Stomach smooth muscle (tissue), 2 donors: ENCODE data around the gene GPR35.

ENCODE experiments used
- H3K27ac ChIP-seq: one replicate; pipeline ENCODE4 v1.7.0; 2013; ENCODE audit warnings: mild to moderate bottlenecking, low read length, inconsistent platforms
- H3K27me3 ChIP-seq, 2 donors: one replicate each; pipeline ENCODE4 v1.7.0; 2013; ENCODE audit warnings: low read length in 2 of 2; ENCODE audit not compliant: insufficient read depth in 2 of 2, control insufficient read depth in 1 of 2
- H3K36me3 ChIP-seq, 2 donors: one replicate each; pipeline ENCODE4 v1.7.0; 2013; ENCODE audit warnings: low read length in 2 of 2; ENCODE audit not compliant: control insufficient read depth in 2 of 2, insufficient read depth in 2 of 2
- H3K4me1 ChIP-seq: one replicate; pipeline ENCODE4 v1.7.0; 2013; ENCODE audit warnings: low read length; ENCODE audit not compliant: control insufficient read depth, insufficient read depth
- H3K4me3 ChIP-seq, 2 donors: one replicate each; pipeline ENCODE4 v1.7.0; 2013; ENCODE audit warnings: low read length in 2 of 2
- H3K9ac ChIP-seq, 2 donors: one replicate each; pipeline ENCODE4 v1.7.0; 2013; ENCODE audit warnings: low read length in 2 of 2, mild to moderate bottlenecking in 1 of 2
- H3K9me3 ChIP-seq, 2 donors: one replicate each; pipeline ENCODE4 v1.7.0; 2013; ENCODE audit warnings: low read length in 2 of 2; ENCODE audit not compliant: control insufficient read depth in 2 of 2
- donor health status: healthy.
- donor health status: Pancreatic carcinoma.

GPR35 gene

GRCh38 chr2:240589850-240590525 is 35.3 kb upstream of the GPR35 start:
- Histone ChIP-seq H3K27ac (no peak overlapping the region), H3K27me3 (no peaks in the 10 kb centered on the region), H3K4me3 (no peak overlapping the region), H3K9me3 (no peaks in the 10 kb centered on the region), H3K4me1 (peaks cover 33% of the 10 kb centered on the region), H3K9ac (no peak overlapping the region), H3K36me3 (peaks cover 12 to 16% of the 10 kb centered on the region in 2 donors)

DNA sequence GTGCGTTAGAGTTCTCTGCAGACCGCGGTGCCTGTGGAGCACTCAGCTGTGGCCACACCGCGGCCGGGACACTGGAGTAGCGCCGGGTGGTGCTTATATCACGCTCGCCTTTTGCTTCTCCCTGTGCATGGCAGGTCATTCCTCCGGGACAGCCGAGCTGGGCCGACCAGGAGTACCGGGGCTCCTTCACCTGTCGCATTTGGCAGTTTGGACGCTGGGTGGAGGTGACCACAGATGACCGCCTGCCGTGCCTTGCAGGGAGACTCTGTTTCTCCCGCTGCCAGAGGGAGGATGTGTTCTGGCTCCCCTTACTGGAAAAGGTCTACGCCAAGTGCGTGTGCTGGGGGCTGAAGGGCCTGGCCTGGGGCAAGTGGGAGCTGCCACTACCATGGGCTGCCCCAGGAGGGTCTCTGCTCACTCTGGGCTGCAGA is 34.6 kb upstream of the GPR35 start:
- H3K27ac ChIP-seq: no peak overlapping the region
- H3K36me3 ChIP-seq: peaks cover 12 to 16% of the 10 kb centered on the region in 2 donors
- H3K27me3 ChIP-seq: no peaks in the 10 kb centered on the region
- H3K4me1 ChIP-seq: peaks cover 33% of the 10 kb centered on the region
- H3K9me3 ChIP-seq: no peaks in the 10 kb centered on the region
- no peak overlapping the region for H3K9ac ChIP-seq
- H3K4me3 ChIP-seq: no peak overlapping the region

- Histone ChIP-seq H3K27ac (no peak overlapping the region), H3K36me3 (peaks cover 12 to 16% of the 10 kb centered on the region in 2 donors), H3K9ac (no peak overlapping the region)
These were observed 34.1 kb upstream of the GPR35 start for GRCh38 chr2:240591226-240591625.

DNA sequence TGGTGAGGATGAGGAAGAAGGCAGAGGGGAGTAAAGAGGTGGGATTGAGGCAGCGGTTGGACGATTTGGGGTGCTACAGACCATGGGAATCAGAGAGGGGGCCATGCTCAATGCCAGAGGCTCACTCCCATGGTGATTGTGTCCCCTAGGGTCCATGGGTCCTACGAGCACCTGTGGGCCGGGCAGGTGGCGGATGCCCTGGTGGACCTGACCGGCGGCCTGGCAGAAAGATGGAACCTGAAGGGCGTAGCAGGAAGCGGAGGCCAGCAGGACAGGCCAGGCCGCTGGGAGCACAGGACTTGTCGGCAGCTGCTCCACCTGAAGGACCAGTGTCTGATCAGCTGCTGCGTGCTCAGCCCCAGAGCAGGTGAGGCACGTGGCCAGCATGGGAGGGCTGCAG is 33.5 kb upstream of the GPR35 start:
- no peak overlapping the region for H3K27ac ChIP-seq
- H3K36me3 ChIP-seq: peaks cover 12 to 16% of the 10 kb centered on the region in 2 donors
- H3K4me3 ChIP-seq: no peak overlapping the region
- H3K9ac ChIP-seq: no peak overlapping the region
- H3K9me3 ChIP-seq: no peaks in the 10 kb centered on the region
- H3K4me1 ChIP-seq: peaks cover 43% of the 10 kb centered on the region
- H3K27me3 ChIP-seq: no peaks in the 10 kb centered on the region

More at GRCh38 chr2:240591226-240591625, 34.1 kb upstream of the GPR35 start:
- no peaks in the 10 kb centered on the region for H3K27me3 ChIP-seq
- peaks cover 37% of the 10 kb centered on the region for H3K4me1 ChIP-seq
- no peaks in the 10 kb centered on the region for H3K9me3 ChIP-seq
- H3K4me3 ChIP-seq: no peak overlapping the region

DNA sequence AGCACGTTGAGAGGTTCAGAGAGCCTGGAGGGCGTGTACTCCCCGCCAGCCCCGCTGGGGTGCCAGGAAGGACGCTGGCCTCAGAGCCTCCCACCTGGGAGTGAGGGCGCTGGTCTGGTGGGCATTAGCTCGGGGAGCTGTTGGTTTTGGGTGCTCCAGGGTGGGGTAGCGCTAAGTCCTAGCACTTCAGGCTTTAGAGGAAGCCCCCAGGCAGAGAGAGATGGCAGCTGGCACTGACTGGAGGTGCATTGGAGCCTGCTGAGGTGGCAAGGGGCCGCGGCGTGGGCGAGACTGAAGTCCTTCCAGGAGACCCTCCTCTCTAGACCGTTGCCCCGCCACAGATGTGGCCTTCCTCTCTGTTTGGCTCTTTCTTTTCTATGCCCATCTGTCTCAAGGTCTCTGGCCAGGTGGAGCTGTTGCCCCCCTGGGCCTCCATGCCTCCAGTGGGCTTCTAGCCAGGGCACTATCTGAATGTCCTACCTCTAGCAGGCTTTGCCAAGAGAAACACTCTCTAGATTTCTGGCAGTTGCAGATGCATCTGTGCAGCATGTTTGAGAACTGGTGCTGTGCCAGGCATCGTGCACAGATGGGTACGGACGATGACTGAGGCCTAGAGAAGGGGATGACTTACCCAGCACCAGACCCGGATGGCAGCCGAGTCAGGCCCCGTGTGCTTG is 32.1 kb upstream of the GPR35 start:
- Histone ChIP-seq H3K27ac (no peak overlapping the region), H3K9ac (no peak overlapping the region), H3K9me3 (no peaks in the 10 kb centered on the region), H3K36me3 (peaks cover 14 to 16% of the 10 kb centered on the region in 2 donors), H3K4me3 (no peak overlapping the region), H3K27me3 (no peaks in the 10 kb centered on the region), H3K4me1 (peaks cover 36% of the 10 kb centered on the region)

GRCh38 chr2:240593703-240594451 is 31.4 kb upstream of the GPR35 start:
- Histone ChIP-seq H3K9ac (no peak overlapping the region), H3K27ac (no peak overlapping the region), H3K27me3 (no peaks in the 10 kb centered on the region), H3K9me3 (no peaks in the 10 kb centered on the region), H3K4me1 (peaks cover 33% of the 10 kb centered on the region), H3K4me3 (no peak overlapping the region), H3K36me3 (peaks cover 16% of the 10 kb centered on the region in 2 donors)

DNA sequence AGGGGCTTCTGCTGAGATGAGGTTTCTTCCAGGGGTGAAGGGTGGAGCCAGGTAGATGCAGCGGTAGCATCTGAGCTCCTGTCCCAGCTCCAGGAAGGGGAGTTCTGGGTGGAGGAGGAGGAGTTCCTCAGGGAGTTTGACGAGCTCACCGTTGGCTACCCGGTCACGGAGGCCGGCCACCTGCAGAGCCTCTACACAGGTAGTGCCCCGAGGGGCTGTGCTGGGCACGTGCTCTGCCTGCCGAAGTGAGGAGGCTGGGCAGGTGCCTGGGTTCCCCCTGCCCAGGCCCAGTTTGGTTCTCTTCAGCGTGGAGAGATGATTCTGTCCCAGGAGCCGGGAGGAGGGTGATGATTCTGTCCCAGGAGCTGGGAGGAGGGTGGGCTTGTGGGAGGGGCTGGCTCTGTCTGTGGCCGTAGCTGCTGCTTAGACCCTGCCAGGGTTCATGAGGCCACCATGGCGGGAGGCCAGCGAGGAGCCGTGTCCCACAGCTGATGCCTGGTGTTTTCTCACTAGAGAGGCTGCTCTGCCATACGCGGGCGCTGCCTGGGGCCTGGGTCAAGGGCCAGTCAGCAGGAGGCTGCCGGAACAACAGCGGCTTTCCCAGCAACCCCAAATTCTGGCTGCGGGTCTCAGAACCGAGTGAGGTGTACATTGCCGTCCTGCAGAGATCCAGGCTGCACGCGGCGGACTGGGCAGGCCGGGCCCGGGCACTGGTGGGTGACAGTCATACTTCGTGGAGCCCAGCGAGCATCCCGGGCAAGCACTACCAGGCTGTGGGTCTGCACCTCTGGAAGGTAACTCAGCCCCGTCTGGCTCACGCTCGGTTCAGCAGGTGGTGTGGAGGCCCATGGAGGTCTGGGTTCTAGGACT is 30.5 kb upstream of the GPR35 start:
- Histone ChIP-seq H3K36me3 (peaks cover 14 to 18% of the 10 kb centered on the region in 2 donors), H3K4me1 (peaks cover 29% of the 10 kb centered on the region), H3K9me3 (no peaks in the 10 kb centered on the region), H3K9ac (no peak overlapping the region), H3K27me3 (no peaks in the 10 kb centered on the region), H3K27ac (no peak overlapping the region), H3K4me3 (no peak overlapping the region)

- Histone ChIP-seq H3K4me3 (peak overlapping the region in 1 of 2 donors; percentile 52), H3K36me3 (peaks cover 14 to 20% of the 10 kb centered on the region in 2 donors), H3K9me3 (no peaks in the 10 kb centered on the region), H3K27ac (peak overlapping the region; percentile 41), H3K27me3 (no peaks in the 10 kb centered on the region), H3K9ac (peak overlapping the region in 1 of 2 donors; percentile 51), H3K4me1 (peaks cover 29% of the 10 kb centered on the region)
These were observed 29.8 kb upstream of the GPR35 start for GRCh38 chr2:240595381-240596079.

DNA sequence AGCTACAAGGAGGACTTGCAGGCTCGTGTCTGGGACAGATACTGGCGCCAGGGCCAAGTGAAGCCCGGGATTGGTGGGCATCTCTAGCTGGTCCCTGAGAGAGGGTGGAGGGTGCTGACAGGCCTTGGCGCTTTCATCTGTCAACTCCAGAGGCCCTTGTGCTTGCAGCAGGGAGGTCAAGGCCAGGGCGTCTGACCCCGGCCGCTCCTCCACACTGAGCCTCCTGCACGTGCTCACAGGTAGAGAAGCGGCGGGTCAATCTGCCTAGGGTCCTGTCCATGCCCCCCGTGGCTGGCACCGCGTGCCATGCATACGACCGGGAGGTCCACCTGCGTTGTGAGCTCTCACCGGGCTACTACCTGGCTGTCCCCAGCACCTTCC is 29.2 kb upstream of the GPR35 start:
- no peaks in the 10 kb centered on the region for H3K27me3 ChIP-seq
- peak overlapping the region; percentile 41 for H3K27ac ChIP-seq
- H3K9ac ChIP-seq: peak overlapping the region in 1 of 2 donors; percentile 51
- H3K36me3 ChIP-seq: peaks cover 9 to 16% of the 10 kb centered on the region in 2 donors
- peaks cover 29% of the 10 kb centered on the region for H3K4me1 ChIP-seq
- H3K4me3 ChIP-seq: peak overlapping the region in 1 of 2 donors; percentile 52
- no peaks in the 10 kb centered on the region for H3K9me3 ChIP-seq
